LNCAP (cell line): Measurements from ENCODE around the gene MEX3D.

Experiments
- CTCF ChIP-seq: fragments of 450-650 bp; IDR thresholded peaks from 2 replicates; pipeline ENCODE4 v1.5.1; 2017; ENCODE audit warnings: mild to moderate bottlenecking

Gene MEX3D

DNA sequence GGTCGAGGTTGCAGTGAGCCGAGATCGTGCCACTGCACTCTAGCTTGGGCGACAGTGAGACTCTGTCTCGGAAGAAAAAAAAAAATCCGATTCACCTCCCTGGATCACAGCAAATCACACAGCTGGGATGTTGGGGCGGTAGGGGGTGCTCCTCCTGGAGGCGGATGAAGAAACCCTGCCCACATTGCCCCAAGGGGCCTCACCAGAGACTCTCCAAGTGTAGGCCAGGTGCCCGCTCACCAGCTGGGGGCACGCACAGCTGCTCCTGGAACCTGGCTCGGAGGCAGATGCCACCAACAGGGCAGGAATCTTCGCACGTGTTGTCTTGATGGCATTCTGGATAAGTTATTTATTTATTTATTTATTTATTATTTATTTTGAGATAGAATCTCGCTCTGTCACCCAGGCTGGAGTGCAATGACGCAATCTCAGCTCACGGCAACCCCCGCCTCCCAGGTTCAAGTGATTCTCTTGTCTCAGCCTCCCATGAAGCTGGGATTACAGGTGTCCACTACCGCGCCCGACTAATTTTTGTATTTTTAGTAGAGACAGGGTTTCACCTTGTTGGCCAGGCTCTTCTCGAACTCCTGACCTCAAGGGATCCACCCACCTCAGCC, 34.1 kb upstream of the MEX3D start:
- no peak for TF ChIP-seq CTCF

DNA sequence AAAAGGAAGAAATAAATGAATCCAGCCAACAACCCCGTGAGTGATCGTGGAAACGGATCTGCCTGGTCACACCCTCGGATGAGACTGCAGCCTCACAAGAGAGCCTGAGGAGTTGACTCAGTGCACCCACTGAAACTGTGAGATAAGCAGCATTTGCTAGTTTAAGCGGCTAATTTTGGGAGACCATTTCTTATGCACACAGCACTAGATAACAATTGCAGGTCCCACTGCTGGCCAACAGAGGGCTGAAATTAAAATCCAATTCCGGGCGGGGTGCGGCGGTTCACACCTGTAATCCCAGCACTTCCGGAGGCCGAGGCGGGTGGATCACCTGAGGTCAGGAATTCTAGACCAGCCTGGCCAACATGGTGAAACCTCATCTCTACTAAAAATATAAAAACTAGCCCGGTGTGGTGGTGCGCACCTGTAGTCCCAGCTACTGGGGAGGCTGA, 33.5 kb upstream of the MEX3D start:
- no peak for TF ChIP-seq CTCF

- TF ChIP-seq CTCF, result no peak
These were observed 31.3 kb upstream of the MEX3D start for GRCh38 chr19:1599460-1599846.

DNA sequence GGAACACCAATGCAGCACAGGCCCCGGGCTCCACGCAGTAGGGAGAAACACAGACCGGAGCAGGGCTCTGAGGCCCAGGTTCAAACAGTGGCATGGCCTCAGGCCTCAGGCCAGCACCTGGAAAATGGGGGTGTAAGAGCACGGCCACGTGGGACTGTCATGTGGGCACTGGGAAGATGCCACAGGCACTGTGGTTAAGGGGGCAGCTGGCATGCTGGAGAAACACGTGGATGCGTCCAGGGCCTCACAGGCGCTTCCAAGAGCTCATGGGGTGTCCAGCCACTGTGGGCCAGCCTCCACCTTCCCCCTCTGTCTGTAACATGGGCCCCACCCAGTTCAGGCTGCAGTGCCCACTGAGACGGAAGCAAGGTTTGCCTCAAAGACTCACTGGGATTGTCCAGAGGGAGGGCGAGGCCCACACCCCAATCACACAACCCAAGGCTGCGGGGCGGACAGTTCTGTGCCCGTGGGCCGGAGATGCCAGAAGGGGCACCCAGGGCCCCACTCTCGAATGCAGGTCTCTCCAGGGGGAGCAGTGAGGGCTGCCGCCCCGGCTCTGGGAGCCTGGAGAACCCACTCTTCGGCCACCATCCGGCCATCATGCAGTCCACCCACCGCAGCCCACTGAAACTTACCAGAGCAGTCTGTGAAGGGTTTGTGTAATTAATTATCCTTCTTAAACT, 30.8 kb upstream of the MEX3D start:
- TF ChIP-seq CTCF, result no peak

DNA sequence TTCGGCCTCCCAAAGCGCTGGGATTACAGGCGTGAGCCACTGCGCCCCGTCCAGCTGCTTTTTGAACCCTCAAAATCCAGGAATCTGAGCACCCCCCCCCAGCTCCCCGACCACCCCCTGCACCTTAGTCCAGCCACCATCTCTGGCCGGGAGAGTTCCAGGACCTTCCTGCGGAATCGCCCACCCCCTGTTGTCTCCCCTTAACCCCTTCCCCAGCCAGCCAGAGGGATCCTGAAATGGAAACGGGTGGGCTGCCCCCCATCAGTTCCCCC, 25.3 kb upstream of the MEX3D start:
- TF ChIP-seq CTCF, result no peak

- no peak for TF ChIP-seq CTCF
These were observed 24.8 kb upstream of the MEX3D start, which contains the start of gene MBD3 for GRCh38 chr19:1592755-1593500. TSS of gene MBD3 (minus strand) at chr19:1592865. CDS start at chr19:1592631, 234 bp downstream.

GRCh38 chr19:1592024-1592754, 24.1 kb upstream of the MEX3D start:
- TF ChIP-seq CTCF, result no peak
